Measurements from ENCODE around the gene PIAS4.
"Not testable (repeated sequence)": the region's sequence is repeated elsewhere in the genome, so short reads cannot be mapped to it uniquely, and the experiment has no call there.

PIAS4 gene

DNA sequence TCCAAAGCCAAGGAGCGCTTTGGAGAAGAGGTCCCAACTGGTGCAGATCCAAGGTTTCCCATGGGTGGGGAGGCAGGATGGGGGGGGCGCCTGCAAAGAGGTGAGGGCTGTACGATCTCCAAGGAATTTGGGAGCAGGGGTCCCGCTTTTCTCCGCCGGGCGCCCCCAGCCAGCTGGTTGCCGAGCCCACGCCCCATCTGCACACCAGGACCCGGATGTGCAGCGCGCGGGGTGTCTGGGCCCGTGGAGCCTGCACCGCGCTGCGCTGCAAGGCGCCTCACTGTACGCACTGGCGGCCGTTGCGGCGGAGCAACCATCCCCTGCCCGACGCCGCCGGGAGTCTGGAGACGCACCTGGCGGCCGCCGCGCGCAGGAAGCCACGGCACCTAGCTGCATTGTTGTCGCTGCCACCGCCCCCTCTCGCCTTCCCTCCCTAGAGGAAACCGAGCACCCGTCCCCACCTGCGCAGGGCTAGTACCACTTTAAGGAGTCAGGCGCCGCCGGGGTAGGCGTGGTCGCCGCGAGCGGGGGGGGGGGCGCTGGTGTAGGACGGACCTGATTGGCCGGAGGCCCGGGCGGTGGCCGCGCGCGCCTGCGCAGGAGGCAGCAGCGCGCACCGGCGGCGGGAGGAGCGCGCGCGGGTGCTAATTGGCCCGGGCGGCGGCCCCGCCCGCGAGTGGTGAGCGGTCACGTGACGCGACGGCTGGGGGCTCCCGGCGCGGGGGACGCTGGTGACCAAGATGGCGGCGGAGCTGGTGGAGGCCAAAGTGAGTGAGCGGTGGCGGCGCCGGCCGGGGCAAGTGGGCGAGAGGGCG, at the start of gene PIAS4:
TSS of gene PIAS4 (plus strand) at position 716 of the 815 bp plus-strand sequence. CDS start at position 741, 25 bp downstream.
- H3K27ac ChIP-seq (ENCODE audit: low read length) = peak within 1 kb of the TSS; percentile 82
- peaks cover 0 to 2% of the 10 kb centered on the region in 2 donors for H3K36me3 ChIP-seq (ENCODE audit: control insufficient read depth in 2 of 2, insufficient read depth in 2 of 2, low read length in 2 of 2)
- peaks cover 46% of the 10 kb centered on the region for H3K4me1 ChIP-seq (ENCODE audit: control insufficient read depth, insufficient read depth, low read length)

DNA sequence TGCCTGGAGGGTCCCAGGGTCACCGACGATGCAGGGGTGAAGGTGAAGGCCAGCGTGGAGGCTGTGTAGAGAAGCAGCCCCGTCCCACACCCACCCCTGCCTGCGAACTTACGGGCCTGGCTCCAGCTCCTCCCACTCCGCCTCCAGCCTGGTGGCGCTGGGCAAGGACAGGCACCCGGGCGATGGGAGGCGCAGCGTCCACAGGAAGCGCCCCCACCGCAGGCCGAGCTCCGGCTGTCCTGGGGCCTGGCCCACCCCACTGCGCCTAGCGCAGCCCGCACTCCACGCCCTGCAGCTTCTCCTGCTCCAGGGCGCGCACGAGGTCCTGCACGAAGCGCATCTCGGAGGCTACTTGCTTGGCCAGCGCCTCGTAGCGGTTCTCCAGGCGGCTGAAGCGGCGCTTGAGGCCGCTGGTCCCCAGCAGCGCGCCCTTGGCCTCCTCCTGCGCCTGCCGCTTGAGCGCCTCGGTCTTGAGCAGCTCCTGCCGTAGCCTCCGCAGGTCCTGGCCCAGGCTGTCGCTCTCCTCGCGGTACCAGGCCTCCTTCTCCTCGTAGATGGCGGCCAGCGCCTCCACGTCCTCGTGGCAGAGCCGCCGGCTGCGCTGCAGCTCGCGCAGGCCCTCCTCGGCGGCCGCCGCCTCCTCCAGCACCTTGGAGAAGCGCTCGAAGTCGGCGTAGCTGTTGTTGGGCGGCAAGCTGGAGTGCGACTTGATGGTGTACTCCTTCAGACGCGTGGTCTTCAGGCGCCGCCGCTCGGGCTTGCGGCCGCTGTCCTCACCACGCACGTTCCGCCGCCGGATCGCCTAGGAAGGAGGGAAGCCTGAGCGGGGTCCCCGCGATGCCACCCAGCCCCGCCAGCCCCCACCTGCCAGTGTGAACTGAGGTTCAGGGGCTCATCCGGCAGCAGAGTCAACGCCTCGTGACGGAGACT, 48.4 kb upstream of the PIAS4 start:
- Histone ChIP-seq H3K27ac (ENCODE audit: low read length) (no peak overlapping the region), H3K9ac (ENCODE audit: low read length in 2 of 2) (no peak overlapping the region), H3K9me3 (ENCODE audit: control insufficient read depth in 2 of 2, low read length in 2 of 2) (no peaks in the 10 kb centered on the region), H3K36me3 (ENCODE audit: control insufficient read depth in 2 of 2, insufficient read depth in 2 of 2, low read length in 2 of 2) (peaks cover 57 to 58% of the 10 kb centered on the region in 2 donors), H3K4me3 (ENCODE audit: low read length in 2 of 2) (no peak overlapping the region), H3K27me3 (ENCODE audit: control insufficient read depth in 1 of 2, insufficient read depth in 2 of 2, low read length in 2 of 2) (no peaks in the 10 kb centered on the region), H3K4me1 (ENCODE audit: control insufficient read depth, insufficient read depth, low read length) (peaks cover 12% of the 10 kb centered on the region)

More for the DNA sequence above, at the start of gene PIAS4:
- Histone ChIP-seq H3K9ac (ENCODE audit: low read length in 2 of 2) (peak within 1 kb of the TSS; percentile 71 to 91), H3K27me3 (ENCODE audit: control insufficient read depth in 1 of 2, insufficient read depth in 2 of 2, low read length in 2 of 2) (no peaks in the 10 kb centered on the region), H3K9me3 (ENCODE audit: control insufficient read depth in 2 of 2, low read length in 2 of 2) (no peaks in the 10 kb centered on the region), H3K4me3 (ENCODE audit: low read length in 2 of 2) (peak within 1 kb of the TSS; percentile 90 to 91)

DNA sequence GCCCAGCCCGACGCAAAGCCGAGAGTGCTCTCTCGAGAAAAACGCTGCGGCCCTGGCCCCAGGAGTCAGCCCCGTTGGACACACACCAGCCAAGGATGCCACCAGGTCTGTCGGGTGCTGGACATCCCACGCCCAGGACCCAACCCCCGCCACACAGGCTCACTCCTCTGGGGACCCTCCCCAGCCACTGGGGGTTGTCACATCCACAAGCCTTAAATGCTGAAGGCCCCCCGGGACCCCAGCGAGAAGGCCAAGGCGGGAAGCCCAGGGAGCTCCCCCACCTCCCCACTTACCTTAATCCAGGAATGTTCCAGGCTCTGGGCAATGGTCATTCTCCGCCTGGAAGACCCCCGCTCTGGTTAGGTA, 47.8 kb upstream of the PIAS4 start:
- peaks cover 62% of the 10 kb centered on the region in 2 donors for H3K36me3 ChIP-seq (ENCODE audit: control insufficient read depth in 2 of 2, insufficient read depth in 2 of 2, low read length in 2 of 2)

DNA sequence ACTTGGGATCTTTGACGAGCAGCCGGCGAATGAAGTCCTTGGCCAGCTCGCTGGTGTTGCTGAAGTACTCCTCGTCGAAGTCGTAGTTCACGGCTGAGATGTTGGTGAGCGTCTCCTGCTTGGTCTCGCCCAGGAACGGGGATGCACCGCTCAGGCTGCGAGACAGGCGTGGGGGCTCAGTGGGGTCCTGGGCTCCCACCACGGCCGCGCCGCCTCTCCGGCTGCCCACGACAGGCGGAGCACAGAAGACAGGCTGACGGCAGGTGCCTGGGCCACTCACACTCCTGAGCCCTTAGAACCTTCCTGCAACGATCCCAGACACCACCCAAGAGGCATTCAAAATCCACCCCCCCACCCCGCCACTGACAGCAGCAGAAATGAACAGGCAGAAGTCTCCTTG, 46.5 kb upstream of the PIAS4 start:
- no peaks in the 10 kb centered on the region for H3K9me3 ChIP-seq (ENCODE audit: control insufficient read depth in 2 of 2, low read length in 2 of 2)
- H3K4me3 ChIP-seq (ENCODE audit: low read length in 2 of 2) = no peak overlapping the region
- H3K27ac ChIP-seq (ENCODE audit: low read length) = peak overlapping the region; percentile 41
- H3K4me1 ChIP-seq (ENCODE audit: control insufficient read depth, insufficient read depth, low read length) = peaks cover 10% of the 10 kb centered on the region
- H3K27me3 ChIP-seq (ENCODE audit: control insufficient read depth in 1 of 2, insufficient read depth in 2 of 2, low read length in 2 of 2) = no peaks in the 10 kb centered on the region
- H3K36me3 ChIP-seq (ENCODE audit: control insufficient read depth in 2 of 2, insufficient read depth in 2 of 2, low read length in 2 of 2) = peaks cover 58 to 64% of the 10 kb centered on the region in 2 donors
- H3K9ac ChIP-seq (ENCODE audit: low read length in 2 of 2) = no peak overlapping the region

More for the DNA sequence above, 47.8 kb upstream of the PIAS4 start:
- Histone ChIP-seq H3K27me3 (ENCODE audit: control insufficient read depth in 1 of 2, insufficient read depth in 2 of 2, low read length in 2 of 2) (no peaks in the 10 kb centered on the region), H3K9me3 (ENCODE audit: control insufficient read depth in 2 of 2, low read length in 2 of 2) (no peaks in the 10 kb centered on the region), H3K4me3 (ENCODE audit: low read length in 2 of 2) (no peak overlapping the region), H3K9ac (ENCODE audit: low read length in 2 of 2) (no peak overlapping the region), H3K4me1 (ENCODE audit: control insufficient read depth, insufficient read depth, low read length) (peaks cover 6% of the 10 kb centered on the region), H3K27ac (ENCODE audit: low read length) (peak overlapping the region; percentile 31)

DNA sequence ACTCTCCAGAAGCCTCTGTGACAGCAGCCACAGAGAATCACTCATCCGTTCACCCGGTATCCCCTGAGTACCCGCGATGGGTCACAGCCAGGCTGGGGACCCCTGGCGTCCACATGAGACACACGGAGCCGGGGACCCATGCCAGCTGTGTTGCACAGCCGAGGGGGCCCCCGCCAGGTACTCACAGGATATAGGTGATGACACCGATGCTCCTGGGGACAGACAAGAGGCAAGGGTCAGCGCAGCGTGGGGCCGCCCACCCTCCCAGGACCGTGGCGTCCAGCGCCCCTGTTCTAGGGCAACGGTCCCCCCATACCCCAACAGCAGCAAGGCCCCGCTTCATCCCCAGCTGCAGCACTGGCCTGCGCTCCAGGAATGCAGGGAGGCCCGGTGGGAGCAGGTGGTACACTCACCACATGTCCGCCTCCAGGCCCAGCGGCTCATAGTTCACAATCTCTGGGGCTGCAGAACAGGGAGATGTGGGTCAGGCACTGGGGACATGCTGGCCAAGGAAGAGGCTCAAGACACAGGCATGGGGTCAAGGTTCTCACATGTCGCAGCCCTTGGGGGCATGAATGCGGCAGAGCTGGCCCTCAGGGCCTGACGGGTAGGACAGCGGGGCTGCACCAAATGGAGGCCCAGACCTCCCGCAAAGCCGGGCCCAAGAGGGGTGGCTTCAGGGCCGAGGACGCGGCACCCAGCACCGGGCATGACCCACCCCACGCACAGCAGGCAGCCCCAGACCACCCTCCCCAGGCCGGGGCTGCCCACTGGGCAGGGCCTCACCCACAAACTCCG, 43.9 kb upstream of the PIAS4 start:
- Histone ChIP-seq H3K4me3 (ENCODE audit: low read length in 2 of 2) (no peak overlapping the region), H3K9ac (ENCODE audit: low read length in 2 of 2) (no peak overlapping the region), H3K27ac (ENCODE audit: low read length) (no peak overlapping the region), H3K4me1 (ENCODE audit: control insufficient read depth, insufficient read depth, low read length) (peaks cover 34% of the 10 kb centered on the region), H3K27me3 (ENCODE audit: control insufficient read depth in 1 of 2, insufficient read depth in 2 of 2, low read length in 2 of 2) (no peaks in the 10 kb centered on the region), H3K9me3 (ENCODE audit: control insufficient read depth in 2 of 2, low read length in 2 of 2) (no peaks in the 10 kb centered on the region), H3K36me3 (ENCODE audit: control insufficient read depth in 2 of 2, insufficient read depth in 2 of 2, low read length in 2 of 2) (peaks cover 58 to 67% of the 10 kb centered on the region in 2 donors)

DNA sequence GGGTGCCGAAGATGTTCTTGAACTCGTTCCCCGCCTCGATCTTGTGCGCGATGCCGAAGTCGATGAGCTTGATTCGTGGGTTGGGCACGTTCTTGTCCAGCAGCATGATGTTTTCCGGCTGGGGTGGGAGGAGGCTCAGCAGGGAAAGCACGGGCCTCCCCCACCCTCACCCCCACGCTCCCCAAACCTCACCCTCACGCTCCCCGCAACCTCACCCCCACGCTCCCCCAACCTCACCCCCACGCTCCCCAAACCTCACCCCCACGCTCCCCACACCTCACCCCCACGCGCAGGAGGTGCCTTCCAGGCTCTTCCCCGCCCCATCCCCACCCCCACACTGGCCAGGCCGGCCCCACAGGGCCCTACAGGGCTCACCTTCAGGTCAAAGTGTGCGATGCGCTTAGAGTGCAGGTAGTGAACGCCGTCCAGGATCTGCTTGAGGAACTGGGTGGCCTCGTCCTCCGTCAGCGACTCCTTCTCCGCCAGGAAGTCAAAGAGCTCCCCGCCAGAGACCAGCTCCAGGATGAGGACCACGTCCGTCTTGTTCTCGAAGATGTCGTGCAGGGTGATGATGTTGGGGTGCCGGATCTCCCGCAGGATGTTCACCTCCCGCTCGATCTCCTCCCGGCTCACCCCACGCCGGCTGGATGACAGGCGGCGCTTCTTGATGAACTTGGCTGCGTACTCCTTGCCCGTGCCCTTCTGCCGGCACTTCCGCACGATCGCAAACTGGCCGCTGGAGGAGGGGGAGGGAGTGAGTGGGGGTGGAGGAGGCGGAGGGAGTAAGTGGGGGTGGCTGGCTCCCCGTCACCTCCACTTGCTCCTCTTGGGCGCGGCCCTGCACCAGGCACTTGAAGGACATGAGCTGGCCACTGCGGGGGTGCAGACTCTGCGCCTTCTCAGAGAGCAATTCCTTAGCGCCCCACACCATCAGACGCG, 43.0 kb upstream of the PIAS4 start:
- H3K4me1 ChIP-seq (ENCODE audit: control insufficient read depth, insufficient read depth, low read length) = peaks cover 42% of the 10 kb centered on the region
- no peak overlapping the region for H3K4me3 ChIP-seq (ENCODE audit: low read length in 2 of 2)
- peaks cover 51 to 60% of the 10 kb centered on the region in 2 donors for H3K36me3 ChIP-seq (ENCODE audit: control insufficient read depth in 2 of 2, insufficient read depth in 2 of 2, low read length in 2 of 2)
- H3K9me3 ChIP-seq (ENCODE audit: control insufficient read depth in 2 of 2, low read length in 2 of 2) = no peaks in the 10 kb centered on the region
- H3K27me3 ChIP-seq (ENCODE audit: control insufficient read depth in 1 of 2, insufficient read depth in 2 of 2, low read length in 2 of 2) = no peaks in the 10 kb centered on the region
- H3K9ac ChIP-seq (ENCODE audit: low read length in 2 of 2) = no peak overlapping the region
- no peak overlapping the region for H3K27ac ChIP-seq (ENCODE audit: low read length)

GRCh38 chr19:3966051-3967017, 41.2 kb upstream of the PIAS4 start:
- H3K27ac ChIP-seq (ENCODE audit: low read length) = peak overlapping the region; percentile 98

DNA sequence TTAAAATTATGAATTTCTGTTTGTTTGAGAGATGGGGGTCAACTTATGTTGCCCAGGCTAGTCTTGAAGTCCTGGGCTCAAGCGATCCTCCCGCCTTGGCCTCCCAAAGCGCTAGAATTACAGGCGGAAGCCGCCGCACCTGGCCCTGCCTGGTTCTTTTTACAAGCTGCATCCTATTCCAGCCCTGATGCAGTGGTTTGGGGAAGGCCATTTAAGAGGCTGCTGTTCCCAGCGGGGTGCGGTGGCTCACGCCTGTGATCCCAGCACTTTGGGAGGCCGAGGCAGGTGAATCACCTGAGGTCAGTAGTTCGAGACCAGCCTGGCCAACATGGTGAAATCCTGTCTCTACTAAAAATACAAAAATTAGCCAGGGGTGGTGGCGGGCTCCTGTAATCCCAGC, 39.6 kb upstream of the PIAS4 start:
- H3K4me3 ChIP-seq (ENCODE audit: low read length in 2 of 2) = peak overlapping the region in 1 of 2 donors; percentile 64
- not testable (repeated sequence) for H3K9me3 ChIP-seq (ENCODE audit: control insufficient read depth in 2 of 2, low read length in 2 of 2); H3K27me3 ChIP-seq (ENCODE audit: control insufficient read depth in 1 of 2, insufficient read depth in 2 of 2, low read length in 2 of 2)
- peaks cover 25 to 29% of the 10 kb centered on the region in 2 donors for H3K36me3 ChIP-seq (ENCODE audit: control insufficient read depth in 2 of 2, insufficient read depth in 2 of 2, low read length in 2 of 2)
- H3K4me1 ChIP-seq (ENCODE audit: control insufficient read depth, insufficient read depth, low read length) = peaks cover 50% of the 10 kb centered on the region
- peak overlapping the region; percentile 42 to 55 for H3K9ac ChIP-seq (ENCODE audit: low read length in 2 of 2)
- H3K27ac ChIP-seq (ENCODE audit: low read length) = peak overlapping the region; percentile 98

More at GRCh38 chr19:3966051-3967017, 41.2 kb upstream of the PIAS4 start:
- Histone ChIP-seq H3K27me3 (ENCODE audit: control insufficient read depth in 1 of 2, insufficient read depth in 2 of 2, low read length in 2 of 2) (no peaks in the 10 kb centered on the region), H3K9ac (ENCODE audit: low read length in 2 of 2) (peak overlapping the region; percentile 64 to 65), H3K9me3 (ENCODE audit: control insufficient read depth in 2 of 2, low read length in 2 of 2) (no peaks in the 10 kb centered on the region), H3K4me3 (ENCODE audit: low read length in 2 of 2) (peak overlapping the region; percentile 47 to 64), H3K36me3 (ENCODE audit: control insufficient read depth in 2 of 2, insufficient read depth in 2 of 2, low read length in 2 of 2) (peaks cover 37 to 42% of the 10 kb centered on the region in 2 donors), H3K4me1 (ENCODE audit: control insufficient read depth, insufficient read depth, low read length) (peaks cover 51% of the 10 kb centered on the region)

Data from stomach smooth muscle (tissue), 2 donors.